Effector memory CD8-positive, alpha-beta T cell (primary cell): ENCODE measurements around the gene LRCH3.

Experiments
- ATAC-seq: fragments of 150-1000 bp; cut with Tn5 transposase; replicated peaks from 2 replicates; pipeline ENCODE4 v1.10.0; 2021; ENCODE audit warnings: mild to moderate bottlenecking, moderate library complexity
- DNase-seq, 3 experiments: peaks; one replicate each; pipeline ENCODE4 v3.0.0; 2021
- H3K27ac Mint-ChIP-seq, 2 donors: one replicate each; pipeline ENCODE4 v1.8.0; 2022; ENCODE audit warnings: mild to moderate bottlenecking in 2 of 2, mixed read lengths in 2 of 2, moderate library complexity in 2 of 2
- H3K27me3 Mint-ChIP-seq, 2 donors: one replicate each; pipeline ENCODE4 v1.8.0; 2022; ENCODE audit warnings: mixed read lengths in 2 of 2
- H3K36me3 Mint-ChIP-seq: one replicate; pipeline ENCODE4 v1.8.0; 2022; ENCODE audit warnings: mild to moderate bottlenecking, moderate library complexity, mixed read lengths; ENCODE audit not compliant: insufficient read depth
- H3K4me1 Mint-ChIP-seq, 2 donors: one replicate each; pipeline ENCODE4 v1.8.0; 2022; ENCODE audit warnings: low read depth in 2 of 2, mixed read lengths in 2 of 2
- H3K4me3 Mint-ChIP-seq, 2 donors: one replicate each; pipeline ENCODE4 v1.8.0; 2022; ENCODE audit warnings: mild to moderate bottlenecking in 2 of 2, mixed read lengths in 2 of 2, moderate library complexity in 2 of 2
- H3K9me3 Mint-ChIP-seq, 2 donors: one replicate each; pipeline ENCODE4 v1.8.0; 2022; ENCODE audit warnings: mixed read lengths in 2 of 2
- total RNA-seq, 9 experiments: gene quantifications; one replicate each; lab custom pipeline; 2026; lab: John Stamatoyannopoulos, UW

LRCH3 gene
- 58.1 to 160 (median 70.6) reads per million in 9 experiments for total RNA-seq

DNA sequence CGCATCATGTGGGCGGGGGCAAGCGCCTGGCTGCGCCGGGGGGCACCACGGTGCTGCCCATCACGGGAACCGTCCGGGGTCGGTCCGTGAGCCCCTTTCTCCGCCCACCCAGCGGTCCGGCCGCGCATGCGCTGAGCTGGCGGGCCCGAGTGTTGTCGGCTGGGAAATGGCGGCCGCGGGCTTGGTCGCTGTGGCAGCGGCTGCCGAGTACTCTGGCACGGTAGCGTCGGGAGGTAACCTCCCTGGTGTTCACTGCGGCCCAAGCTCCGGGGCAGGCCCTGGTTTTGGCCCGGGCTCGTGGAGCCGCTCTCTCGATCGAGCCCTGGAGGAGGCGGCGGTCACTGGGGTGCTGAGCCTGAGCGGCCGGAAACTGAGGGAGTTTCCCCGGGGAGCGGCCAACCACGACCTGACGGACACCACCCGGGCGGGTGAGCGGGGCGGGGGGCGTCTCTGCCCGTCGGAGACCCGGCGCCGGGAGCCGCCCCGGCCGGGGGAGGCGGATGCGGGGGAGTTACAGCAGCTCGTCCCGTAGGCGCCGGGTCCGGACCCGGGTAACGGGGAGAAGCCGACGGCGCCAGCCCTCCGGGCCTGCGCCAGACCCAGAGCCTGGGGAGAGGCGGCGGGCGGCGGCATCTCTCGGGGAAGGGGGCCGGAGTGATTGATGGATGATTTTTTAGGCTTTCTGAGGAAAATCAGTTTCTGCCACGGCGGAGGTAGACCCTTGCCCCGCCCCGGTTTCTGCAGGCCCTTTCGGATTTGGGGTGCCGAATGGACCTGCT lies at the start of gene LRCH3:
Gene LRCH3, plus strand, starts transcription at position 142 of the 779 bp plus-strand sequence. Its CDS starts 25 bp downstream, at position 167.
- no peaks in the 10 kb centered on the region for H3K9me3 Mint-ChIP-seq
- peak; percentile 74 to 78 (median 77) for DNase-seq
- peak within 1 kb of the TSS; percentile 98 to 99 for H3K27ac Mint-ChIP-seq
- H3K27me3 Mint-ChIP-seq, result no peaks in the 10 kb centered on the region
- peak within 1 kb of the TSS; percentile 84 to 98 for H3K4me3 Mint-ChIP-seq
- H3K36me3 Mint-ChIP-seq, result peaks cover 27% of the 10 kb centered on the region
- peaks cover 15 to 30% of the 10 kb centered on the region in 2 donors for H3K4me1 Mint-ChIP-seq
- peak; percentile 77 for ATAC-seq

DNA sequence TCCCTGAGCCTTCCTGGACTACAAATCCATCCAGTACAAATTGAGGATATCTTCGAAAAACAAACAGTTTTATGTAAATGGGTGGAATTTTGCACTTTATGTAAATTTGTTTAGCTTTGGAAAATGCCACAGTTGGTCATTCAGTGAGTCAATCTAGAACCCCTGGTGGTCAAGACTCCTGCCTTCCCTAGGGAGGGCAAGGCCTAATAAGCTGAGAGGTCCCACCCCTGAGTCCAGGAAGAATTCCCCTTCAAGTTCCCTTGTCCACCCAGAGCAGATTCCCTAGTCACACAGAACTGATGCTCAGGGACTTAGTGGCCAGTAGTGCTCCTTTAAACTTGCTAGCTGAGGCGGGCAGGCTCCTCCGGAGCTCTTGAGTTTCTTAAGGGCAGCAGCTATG lies 48.3 kb upstream of the LRCH3 start:
- H3K27me3 Mint-ChIP-seq, result no peaks in the 10 kb centered on the region
- no peaks in the 10 kb centered on the region for H3K4me1 Mint-ChIP-seq
- ATAC-seq (no peak), DNase-seq (no peak)
- no peaks in the 10 kb centered on the region for H3K36me3 Mint-ChIP-seq
- no peak overlapping the region for H3K27ac Mint-ChIP-seq
- no peaks in the 10 kb centered on the region for H3K9me3 Mint-ChIP-seq
- H3K4me3 Mint-ChIP-seq, result no peak overlapping the region

DNA sequence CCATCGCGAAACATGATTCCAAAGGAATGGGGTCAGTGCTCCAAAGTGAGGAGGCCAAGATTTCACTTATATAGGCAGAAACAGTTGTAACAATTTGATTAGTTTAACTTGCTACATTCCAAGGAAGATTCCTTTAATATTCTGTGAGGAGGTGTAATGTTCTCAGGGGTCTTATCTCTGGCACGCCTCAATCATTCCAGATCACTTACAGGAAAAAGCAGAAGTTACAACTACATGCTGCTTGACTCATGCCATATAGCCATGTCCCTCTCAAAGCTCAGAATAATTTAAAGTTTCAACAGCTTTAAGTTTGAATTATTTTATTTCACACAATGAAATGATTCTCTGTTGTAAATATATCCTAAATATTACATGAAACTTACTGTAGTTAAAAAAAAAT lies 44.8 kb upstream of the LRCH3 start:
- peaks cover 20% of the 10 kb centered on the region for H3K36me3 Mint-ChIP-seq
- no peaks in the 10 kb centered on the region for H3K9me3 Mint-ChIP-seq
- DNase-seq (no peak), ATAC-seq (no peak)
- no peaks in the 10 kb centered on the region for H3K27me3 Mint-ChIP-seq
- H3K4me1 Mint-ChIP-seq, result peaks cover 14 to 17% of the 10 kb centered on the region in 2 donors
- H3K27ac Mint-ChIP-seq, result peak overlapping the region in 1 of 2 donors; percentile 7
- no peak overlapping the region for H3K4me3 Mint-ChIP-seq

DNA sequence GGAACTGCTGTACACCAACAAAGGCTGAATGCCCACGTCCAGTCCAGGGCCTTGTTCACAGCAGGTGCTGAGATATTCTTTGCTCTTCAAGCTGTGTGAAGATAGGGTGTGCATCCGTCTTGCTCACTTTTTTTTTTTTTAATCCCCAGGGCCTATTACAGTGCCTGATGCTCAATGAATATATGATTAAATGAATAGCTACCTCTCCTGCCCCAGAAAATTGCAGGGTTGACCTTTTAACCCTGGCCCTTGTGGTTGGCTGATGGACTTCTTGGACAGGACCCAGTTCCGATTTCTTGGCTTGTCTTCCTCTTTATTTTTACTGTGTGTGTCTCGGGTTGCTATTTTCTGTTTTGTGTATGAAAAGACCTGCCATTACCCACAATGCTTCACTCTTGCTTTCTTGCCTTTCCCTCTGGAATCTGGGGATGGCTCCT lies 44.2 kb upstream of the LRCH3 start:
- Mint-ChIP-seq H3K4me1 (peaks cover 17 to 20% of the 10 kb centered on the region in 2 donors), H3K27ac (no peak overlapping the region)
- DNase-seq, result no peak

DNA sequence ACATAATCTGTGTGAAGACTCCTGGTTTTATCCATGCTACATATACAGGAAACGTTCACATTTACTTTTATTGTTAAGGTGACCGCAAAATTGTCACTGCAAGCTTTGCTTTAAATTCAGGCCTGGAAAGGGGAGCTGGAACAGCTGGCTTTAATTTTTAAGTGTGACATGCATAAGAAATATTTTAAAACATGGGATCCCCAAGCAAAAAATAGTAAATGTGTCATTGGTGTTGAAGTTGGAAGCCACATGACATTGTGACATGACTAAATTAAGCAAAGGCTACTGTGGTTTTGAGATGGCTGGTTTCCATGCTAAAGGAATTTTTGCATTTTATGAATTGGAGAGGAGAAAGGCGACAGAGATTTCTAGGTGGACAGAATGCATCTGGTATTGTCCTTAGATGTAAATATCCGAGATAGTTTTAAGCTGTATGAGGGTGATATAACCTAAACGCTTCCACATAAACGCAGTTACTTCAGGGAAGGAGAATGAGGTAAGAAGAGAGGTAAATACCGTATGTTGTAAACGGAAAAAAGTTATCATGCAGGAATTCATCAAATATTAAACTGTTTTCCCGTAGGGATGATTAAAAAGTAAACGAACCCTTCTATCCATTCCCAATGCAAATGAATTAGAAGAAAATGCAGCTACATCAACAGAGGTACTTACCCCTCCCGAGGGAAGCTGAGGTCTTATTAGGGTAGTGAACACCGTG lies 42.3 kb upstream of the LRCH3 start:
- DNase-seq, result no peak
- peaks cover 22% of the 10 kb centered on the region for H3K36me3 Mint-ChIP-seq
- no peaks in the 10 kb centered on the region for H3K9me3 Mint-ChIP-seq
- peak overlapping the region; percentile 71 to 95 for H3K27ac Mint-ChIP-seq
- peak overlapping the region; percentile 95 to 99 for H3K4me3 Mint-ChIP-seq
- H3K4me1 Mint-ChIP-seq, result peaks cover 28 to 32% of the 10 kb centered on the region in 2 donors
- ATAC-seq, result no peak
- H3K27me3 Mint-ChIP-seq, result no peaks in the 10 kb centered on the region

More for the DNA sequence above, 44.2 kb upstream of the LRCH3 start:
- no peaks in the 10 kb centered on the region for H3K9me3 Mint-ChIP-seq
- peaks cover 22% of the 10 kb centered on the region for H3K36me3 Mint-ChIP-seq
- no peaks in the 10 kb centered on the region for H3K27me3 Mint-ChIP-seq
- ATAC-seq, result no peak
- H3K4me3 Mint-ChIP-seq, result no peak overlapping the region

DNA sequence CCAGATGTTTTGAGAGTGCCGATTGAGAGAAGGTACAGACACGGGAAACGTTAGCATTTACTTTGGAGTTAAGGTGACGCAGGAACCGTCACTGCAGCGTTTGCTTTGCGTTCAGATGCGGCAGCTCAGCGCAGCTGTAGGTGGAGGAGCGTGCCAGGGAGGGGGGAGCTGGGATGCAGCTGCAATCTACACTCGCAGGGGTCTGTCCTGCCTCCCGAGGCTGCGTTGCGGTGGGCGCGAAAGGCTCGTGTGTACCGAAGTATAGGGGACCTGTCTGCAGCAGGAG lies 41.8 kb upstream of the LRCH3 start:
- Mint-ChIP-seq H3K27me3 (no peaks in the 10 kb centered on the region), H3K4me1 (peaks cover 28 to 37% of the 10 kb centered on the region in 2 donors)

DNA sequence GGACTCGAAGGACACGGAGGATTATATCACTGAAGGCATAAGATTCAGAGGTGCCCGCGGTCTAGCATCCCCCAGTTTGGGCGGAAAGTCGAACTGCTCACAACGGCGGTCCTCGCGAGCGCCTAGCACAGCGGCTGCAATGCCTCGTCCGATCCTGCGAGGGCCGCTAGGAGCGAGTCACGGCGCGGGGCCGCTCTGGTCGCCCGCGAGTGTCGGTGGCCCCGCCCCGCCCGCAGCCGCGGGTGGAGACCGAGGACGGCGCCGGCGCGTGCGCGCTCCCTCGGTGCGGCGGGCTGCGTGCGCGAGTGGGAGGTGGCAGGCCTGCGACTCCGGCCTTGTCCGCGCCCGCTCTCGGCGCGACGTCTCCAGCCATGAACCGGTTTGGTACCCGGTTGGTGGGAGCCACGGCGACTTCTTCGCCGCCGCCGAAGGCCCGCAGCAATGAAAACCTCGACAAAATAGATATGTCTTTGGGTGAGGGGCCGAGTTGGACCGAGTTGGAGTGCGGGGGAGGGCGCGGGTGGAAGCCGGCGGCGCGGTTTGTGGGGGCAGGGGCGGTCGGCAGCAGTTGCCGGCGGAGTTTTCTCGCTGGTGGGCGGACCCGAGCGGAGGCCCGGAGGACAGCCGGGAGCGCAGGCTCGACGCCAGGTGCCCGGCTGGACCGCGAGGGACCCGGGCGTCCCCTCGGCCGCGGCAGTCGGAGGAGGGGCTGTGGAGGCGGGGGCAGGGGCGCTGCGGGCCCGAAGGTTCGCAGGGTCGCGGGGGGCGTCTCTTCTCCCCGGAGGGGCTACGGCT lies 41.3 kb upstream of the LRCH3 start, which contains the start of gene FYTTD1:
Gene FYTTD1, plus strand, starts transcription at position 283 of the 795 bp plus-strand sequence. Its CDS starts 89 bp downstream, at position 372.
- Mint-ChIP-seq H3K4me1 (peaks cover 28 to 41% of the 10 kb centered on the region in 2 donors), H3K9me3 (no peaks in the 10 kb centered on the region), H3K27me3 (no peaks in the 10 kb centered on the region), H3K27ac (peak within 1 kb of the TSS; percentile 71 to 95), H3K36me3 (peaks cover 22% of the 10 kb centered on the region), H3K4me3 (peak within 1 kb of the TSS; percentile 95 to 99)
- DNase-seq (peak; percentile 84 to 88 (median 85)), ATAC-seq (peak; percentile 84)

More for the DNA sequence above, 41.8 kb upstream of the LRCH3 start:
- ATAC-seq (peak; percentile 52), DNase-seq (no peak)
- H3K4me3 Mint-ChIP-seq, result peak overlapping the region; percentile 95 to 99
- no peaks in the 10 kb centered on the region for H3K9me3 Mint-ChIP-seq
- peak overlapping the region; percentile 71 to 95 for H3K27ac Mint-ChIP-seq
- H3K36me3 Mint-ChIP-seq, result peaks cover 22% of the 10 kb centered on the region

DNA sequence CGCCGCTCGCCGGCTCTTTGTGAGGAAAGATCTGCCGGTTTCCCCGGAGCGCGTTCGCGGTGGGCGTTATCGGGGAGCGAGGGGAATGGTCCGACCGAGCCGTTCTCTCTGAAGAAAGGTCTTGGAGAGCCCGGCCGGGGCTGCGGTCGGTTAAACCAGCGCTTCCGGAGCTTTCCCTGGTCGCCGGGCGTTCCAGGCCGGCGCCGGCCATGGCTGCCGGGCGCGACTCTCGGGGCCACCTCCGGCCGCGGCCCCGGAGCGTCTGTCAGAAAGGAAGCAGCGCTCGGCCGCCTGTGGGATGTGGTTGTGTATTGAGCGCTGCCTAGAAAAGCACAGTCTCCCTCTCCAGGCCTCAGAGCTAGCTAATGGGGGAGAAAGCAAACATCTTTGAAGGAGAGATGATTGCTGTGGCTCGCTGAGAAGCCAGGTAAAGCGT lies 40.6 kb upstream of the LRCH3 start:
- Mint-ChIP-seq H3K36me3 (peaks cover 22% of the 10 kb centered on the region), H3K9me3 (no peaks in the 10 kb centered on the region), H3K4me3 (peak overlapping the region; percentile 95 to 99), H3K4me1 (peaks cover 31 to 44% of the 10 kb centered on the region in 2 donors), H3K27ac (peak overlapping the region; percentile 71 to 95), H3K27me3 (no peaks in the 10 kb centered on the region)
- ATAC-seq (peak; percentile 56), DNase-seq (peak; percentile 41 to 45 (median 44))

DNA sequence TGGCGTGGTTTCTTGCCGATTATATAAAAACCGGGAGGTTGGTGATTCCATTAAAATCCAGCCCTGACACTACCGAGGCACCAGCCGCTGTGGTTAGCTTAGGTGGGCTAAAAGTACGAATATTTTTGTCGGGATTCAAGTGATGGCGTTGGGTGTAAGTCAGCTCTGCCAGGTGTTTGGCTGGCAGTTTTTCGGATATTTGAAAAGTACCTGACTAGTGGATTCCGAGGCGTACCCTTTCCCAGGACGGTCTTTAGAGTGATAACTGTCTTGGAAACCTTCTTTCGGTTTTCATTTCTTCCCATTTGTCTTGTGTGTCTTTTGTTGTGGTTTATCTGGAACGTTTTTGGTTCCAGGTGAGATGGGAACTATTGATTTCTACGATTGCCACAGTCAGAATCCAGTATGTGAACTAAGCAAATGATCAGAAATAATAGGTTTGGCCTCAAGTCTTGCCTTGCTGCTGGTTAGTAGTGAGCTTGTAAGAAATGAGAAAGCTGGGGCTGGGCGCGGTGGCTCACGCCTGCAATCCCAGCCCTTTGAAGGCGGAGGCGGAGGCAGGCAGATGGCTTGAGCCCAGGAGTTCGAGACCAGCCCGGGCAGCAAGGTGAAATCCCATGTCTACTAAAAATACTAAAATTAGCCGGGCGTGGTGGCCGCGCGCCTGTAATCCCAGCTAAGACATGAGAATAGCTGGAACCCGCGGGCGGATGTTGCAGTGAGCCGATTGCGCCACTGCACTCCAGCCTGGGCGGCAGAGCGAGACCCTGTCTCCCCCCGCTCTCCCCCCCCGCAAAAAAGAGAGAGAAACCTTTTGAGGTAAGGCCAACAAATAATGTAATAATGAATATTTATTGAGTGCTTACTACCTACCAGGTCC lies 40.0 kb upstream of the LRCH3 start:
- H3K9me3 Mint-ChIP-seq, result no peaks in the 10 kb centered on the region
- no peaks in the 10 kb centered on the region for H3K27me3 Mint-ChIP-seq
- H3K27ac Mint-ChIP-seq, result peak overlapping the region; percentile 71 to 95
- peaks cover 22% of the 10 kb centered on the region for H3K36me3 Mint-ChIP-seq
- peaks cover 36 to 50% of the 10 kb centered on the region in 2 donors for H3K4me1 Mint-ChIP-seq
- DNase-seq (peak in 1 of 3 experiments; percentile 3), ATAC-seq (no peak)
- peak overlapping the region; percentile 95 to 99 for H3K4me3 Mint-ChIP-seq

DNA sequence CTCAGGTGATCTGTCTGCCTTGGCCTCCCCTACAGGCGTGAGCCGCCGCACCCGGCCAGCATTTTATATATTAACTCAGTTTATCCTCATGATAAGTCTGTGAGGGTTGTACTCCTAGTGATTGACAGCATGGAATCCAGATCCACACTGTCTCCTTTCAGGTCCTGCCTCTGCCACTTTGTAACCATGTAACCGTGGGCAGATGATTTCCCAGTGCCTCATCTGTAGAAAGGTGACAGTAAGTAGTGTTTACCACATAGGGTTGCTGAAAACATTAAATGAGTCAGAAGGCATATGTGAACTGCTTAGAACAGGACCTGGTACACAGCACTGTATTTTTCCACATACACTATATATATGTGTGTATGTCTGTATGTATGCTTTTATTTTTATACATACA lies 38.9 kb upstream of the LRCH3 start:
- Mint-ChIP-seq H3K36me3 (peaks cover 22% of the 10 kb centered on the region), H3K27me3 (no peaks in the 10 kb centered on the region), H3K27ac (peak overlapping the region; percentile 71 to 95), H3K9me3 (no peaks in the 10 kb centered on the region), H3K4me1 (peaks cover 40 to 57% of the 10 kb centered on the region in 2 donors), H3K4me3 (peak overlapping the region; percentile 69 to 70)
- DNase-seq (no peak), ATAC-seq (no peak)

DNA sequence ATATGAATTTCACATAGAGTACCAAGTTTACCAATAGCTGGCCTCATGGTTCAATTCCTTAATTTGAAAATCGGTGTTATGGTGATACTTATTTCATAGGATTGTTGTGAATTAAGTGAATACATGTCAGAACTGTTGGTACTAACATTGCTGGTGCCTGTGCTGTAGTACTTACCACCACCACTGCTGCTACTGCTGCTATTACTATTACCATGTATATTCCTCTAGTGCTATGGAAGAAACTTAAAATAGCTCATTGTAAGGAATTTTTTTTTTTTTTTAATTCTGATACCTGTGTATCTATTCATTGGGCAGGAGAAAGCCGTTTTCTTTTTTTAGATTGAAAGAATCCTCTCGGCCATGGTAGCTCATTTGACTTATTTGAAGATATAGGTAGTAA lies 37.8 kb upstream of the LRCH3 start:
- Mint-ChIP-seq H3K36me3 (peaks cover 26% of the 10 kb centered on the region), H3K9me3 (no peaks in the 10 kb centered on the region), H3K4me1 (peaks cover 40 to 57% of the 10 kb centered on the region in 2 donors), H3K27me3 (no peaks in the 10 kb centered on the region), H3K4me3 (no peak overlapping the region), H3K27ac (peak overlapping the region in 1 of 2 donors; percentile 74)
- ATAC-seq (no peak), DNase-seq (no peak)

DNA sequence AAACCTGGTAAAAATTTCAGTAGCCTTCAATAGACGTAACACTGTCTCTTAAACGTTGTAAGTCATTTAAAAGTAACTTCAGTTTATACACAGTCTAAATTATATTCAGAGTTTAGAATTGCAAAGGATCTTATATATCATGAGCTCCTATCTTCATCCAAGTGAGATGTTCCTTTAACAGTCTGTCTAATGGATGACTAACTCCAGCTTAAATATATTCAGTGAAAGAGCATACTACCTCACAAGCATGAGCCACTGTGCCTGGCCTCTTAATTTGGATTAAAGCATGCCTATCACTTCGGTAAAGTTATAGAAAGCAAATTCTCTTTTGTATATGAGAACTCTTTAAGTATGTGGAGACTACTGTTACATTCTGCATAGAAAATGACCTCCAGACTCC lies 34.4 kb upstream of the LRCH3 start:
- Mint-ChIP-seq H3K36me3 (peaks cover 4% of the 10 kb centered on the region), H3K4me1 (peaks cover 23 to 37% of the 10 kb centered on the region in 2 donors), H3K9me3 (no peaks in the 10 kb centered on the region), H3K27ac (peak overlapping the region in 1 of 2 donors; percentile 50), H3K27me3 (no peaks in the 10 kb centered on the region), H3K4me3 (no peak overlapping the region)
- no peak for ATAC-seq
- no peak for DNase-seq
